ENCODE data around the gene SLC39A9.

DNA sequence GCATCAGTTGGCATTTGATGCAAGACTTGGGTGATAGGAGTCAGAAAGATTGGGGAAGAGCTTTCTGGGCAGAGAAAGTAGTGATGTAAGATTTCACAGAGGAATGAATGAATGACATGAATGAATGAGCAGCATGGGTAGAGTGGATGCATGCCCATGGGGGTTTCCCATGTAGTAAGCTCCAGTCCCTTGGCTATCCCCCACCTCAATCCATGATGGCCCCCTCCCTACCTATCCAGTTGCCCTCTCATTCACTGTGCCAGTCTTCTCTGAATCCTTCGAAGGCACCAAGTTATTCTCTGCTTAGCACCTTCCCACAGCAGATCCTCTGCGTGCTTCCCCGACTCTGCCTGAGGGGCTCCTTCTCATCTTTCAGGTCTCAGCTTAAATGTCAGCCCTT is 32.4 kb upstream of the SLC39A9 start:
- TF ChIP-seq RARB (CRISPR knock-in tag; IDR thresholded peaks at IDR 0.05) (no peak), SNAI2 (CRISPR knock-in tag; IDR thresholded peaks at IDR 0.05) (no peak), ZNF70 (CRISPR knock-in tag; IDR thresholded peaks at IDR 0.05) (no peak), ZC3H10 (CRISPR knock-in tag; IDR thresholded peaks at IDR 0.05) (no peak), ZFP30 (CRISPR knock-in tag; IDR thresholded peaks at IDR 0.05) (no peak), ZNF8 (CRISPR knock-in tag; IDR thresholded peaks at IDR 0.05) (no peak), PPARA (CRISPR knock-in tag; IDR thresholded peaks at IDR 0.05; ENCODE audit: borderline replicate concordance) (no peak), BACH2 (CRISPR knock-in tag; IDR thresholded peaks at IDR 0.05; ENCODE audit: borderline replicate concordance) (no peak), OSR1 (CRISPR knock-in tag; IDR thresholded peaks at IDR 0.05) (no peak), CSDC2 (CRISPR knock-in tag; IDR thresholded peaks at IDR 0.05) (no peak)
- TF ChIP-seq, protein P1, sequence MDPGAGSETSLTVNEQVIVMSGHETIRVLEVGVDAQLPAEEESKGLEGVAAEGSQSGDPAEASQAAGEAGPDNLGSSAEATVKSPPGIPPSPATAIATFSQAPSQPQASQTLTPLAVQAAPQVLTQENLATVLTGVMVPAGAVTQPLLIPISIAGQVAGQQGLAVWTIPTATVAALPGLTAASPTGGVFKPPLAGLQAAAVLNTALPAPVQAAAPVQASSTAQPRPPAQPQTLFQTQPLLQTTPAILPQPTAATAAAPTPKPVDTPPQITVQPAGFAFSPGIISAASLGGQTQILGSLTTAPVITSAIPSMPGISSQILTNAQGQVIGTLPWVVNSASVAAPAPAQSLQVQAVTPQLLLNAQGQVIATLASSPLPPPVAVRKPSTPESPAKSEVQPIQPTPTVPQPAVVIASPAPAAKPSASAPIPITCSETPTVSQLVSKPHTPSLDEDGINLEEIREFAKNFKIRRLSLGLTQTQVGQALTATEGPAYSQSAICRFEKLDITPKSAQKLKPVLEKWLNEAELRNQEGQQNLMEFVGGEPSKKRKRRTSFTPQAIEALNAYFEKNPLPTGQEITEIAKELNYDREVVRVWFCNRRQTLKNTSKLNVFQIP (CRISPR knock-in tag; IDR thresholded peaks at IDR 0.05; ENCODE audit: borderline replicate concordance, low read depth): no peak
- TF ChIP-seq, protein P2, sequence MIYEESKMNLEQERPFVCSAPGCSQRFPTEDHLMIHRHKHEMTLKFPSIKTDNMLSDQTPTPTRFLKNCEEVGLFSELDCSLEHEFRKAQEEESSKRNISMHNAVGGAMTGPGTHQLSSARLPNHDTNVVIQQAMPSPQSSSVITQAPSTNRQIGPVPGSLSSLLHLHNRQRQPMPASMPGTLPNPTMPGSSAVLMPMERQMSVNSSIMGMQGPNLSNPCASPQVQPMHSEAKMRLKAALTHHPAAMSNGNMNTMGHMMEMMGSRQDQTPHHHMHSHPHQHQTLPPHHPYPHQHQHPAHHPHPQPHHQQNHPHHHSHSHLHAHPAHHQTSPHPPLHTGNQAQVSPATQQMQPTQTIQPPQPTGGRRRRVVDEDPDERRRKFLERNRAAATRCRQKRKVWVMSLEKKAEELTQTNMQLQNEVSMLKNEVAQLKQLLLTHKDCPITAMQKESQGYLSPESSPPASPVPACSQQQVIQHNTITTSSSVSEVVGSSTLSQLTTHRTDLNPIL (CRISPR knock-in tag; IDR thresholded peaks at IDR 0.05; ENCODE audit: low read depth): no peak
- TF ChIP-seq, protein P3, sequence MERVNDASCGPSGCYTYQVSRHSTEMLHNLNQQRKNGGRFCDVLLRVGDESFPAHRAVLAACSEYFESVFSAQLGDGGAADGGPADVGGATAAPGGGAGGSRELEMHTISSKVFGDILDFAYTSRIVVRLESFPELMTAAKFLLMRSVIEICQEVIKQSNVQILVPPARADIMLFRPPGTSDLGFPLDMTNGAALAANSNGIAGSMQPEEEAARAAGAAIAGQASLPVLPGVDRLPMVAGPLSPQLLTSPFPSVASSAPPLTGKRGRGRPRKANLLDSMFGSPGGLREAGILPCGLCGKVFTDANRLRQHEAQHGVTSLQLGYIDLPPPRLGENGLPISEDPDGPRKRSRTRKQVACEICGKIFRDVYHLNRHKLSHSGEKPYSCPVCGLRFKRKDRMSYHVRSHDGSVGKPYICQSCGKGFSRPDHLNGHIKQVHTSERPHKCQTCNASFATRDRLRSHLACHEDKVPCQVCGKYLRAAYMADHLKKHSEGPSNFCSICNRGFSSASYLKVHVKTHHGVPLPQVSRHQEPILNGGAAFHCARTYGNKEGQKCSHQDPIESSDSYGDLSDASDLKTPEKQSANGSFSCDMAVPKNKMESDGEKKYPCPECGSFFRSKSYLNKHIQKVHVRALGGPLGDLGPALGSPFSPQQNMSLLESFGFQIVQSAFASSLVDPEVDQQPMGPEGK (CRISPR knock-in tag; IDR thresholded peaks at IDR 0.05; ENCODE audit: borderline replicate concordance): no peak
- TF ChIP-seq, protein P4, sequence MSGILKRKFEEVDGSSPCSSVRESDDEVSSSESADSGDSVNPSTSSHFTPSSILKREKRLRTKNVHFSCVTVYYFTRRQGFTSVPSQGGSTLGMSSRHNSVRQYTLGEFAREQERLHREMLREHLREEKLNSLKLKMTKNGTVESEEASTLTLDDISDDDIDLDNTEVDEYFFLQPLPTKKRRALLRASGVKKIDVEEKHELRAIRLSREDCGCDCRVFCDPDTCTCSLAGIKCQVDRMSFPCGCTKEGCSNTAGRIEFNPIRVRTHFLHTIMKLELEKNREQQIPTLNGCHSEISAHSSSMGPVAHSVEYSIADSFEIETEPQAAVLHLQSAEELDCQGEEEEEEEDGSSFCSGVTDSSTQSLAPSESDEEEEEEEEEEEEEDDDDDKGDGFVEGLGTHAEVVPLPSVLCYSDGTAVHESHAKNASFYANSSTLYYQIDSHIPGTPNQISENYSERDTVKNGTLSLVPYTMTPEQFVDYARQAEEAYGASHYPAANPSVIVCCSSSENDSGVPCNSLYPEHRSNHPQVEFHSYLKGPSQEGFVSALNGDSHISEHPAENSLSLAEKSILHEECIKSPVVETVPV (CRISPR knock-in tag; IDR thresholded peaks at IDR 0.05): no peak

Measured in SK-N-SH treated with all-trans-retinoic acid at 6 μM for 48 hours (cell line).